ENCODE measurements around the gene FNDC5.

DNA sequence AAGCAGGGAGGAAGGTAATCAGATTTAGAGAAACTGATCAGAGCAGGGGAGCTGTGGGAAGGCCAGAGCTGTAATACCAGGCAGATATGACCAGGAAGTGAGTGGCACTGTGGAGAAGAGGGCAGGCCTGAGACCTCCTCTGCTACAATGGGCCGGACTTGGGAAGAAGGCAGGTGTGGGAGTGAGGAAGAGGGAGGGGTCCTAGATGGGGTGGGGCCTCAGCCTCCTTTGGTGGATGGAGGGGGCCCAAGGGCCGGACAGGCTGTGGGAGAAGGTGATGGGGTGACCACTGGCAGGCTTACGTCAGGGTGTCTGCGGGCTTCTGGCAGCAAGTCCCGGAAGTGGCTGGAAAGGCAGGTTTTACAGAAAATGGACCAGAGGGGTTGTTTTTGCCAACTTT, 10.6 kb upstream of the FNDC5 start:
- TF ChIP-seq, protein P1, sequence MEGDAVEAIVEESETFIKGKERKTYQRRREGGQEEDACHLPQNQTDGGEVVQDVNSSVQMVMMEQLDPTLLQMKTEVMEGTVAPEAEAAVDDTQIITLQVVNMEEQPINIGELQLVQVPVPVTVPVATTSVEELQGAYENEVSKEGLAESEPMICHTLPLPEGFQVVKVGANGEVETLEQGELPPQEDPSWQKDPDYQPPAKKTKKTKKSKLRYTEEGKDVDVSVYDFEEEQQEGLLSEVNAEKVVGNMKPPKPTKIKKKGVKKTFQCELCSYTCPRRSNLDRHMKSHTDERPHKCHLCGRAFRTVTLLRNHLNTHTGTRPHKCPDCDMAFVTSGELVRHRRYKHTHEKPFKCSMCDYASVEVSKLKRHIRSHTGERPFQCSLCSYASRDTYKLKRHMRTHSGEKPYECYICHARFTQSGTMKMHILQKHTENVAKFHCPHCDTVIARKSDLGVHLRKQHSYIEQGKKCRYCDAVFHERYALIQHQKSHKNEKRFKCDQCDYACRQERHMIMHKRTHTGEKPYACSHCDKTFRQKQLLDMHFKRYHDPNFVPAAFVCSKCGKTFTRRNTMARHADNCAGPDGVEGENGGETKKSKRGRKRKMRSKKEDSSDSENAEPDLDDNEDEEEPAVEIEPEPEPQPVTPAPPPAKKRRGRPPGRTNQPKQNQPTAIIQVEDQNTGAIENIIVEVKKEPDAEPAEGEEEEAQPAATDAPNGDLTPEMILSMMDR (IDR thresholded peaks at IDR 0.05): no peak
- TF ChIP-seq POLR2AphosphoS5 (IDR thresholded peaks at IDR 0.05) (no peak), POLR2A (IDR thresholded peaks at IDR 0.05) (no peak), EP300 (IDR thresholded peaks at IDR 0.05) (no peak)
